GM23338 (cell line): ENCODE measurements around the gene MINK1. TPM values are rescaled to one million over a fixed set of nuclear protein-coding genes. Genes with fewer than 3 reads are reported as not detected.

Source experiments
- ATAC-seq: fragments of 200-7000 bp; cut with Tn5 transposase; 3 replicates; pipeline ENCODE4 v1.9.1; 2020
- DNase-seq: peaks from one replicate; pipeline ENCODE4 v3.0.0-alpha.2; 2015; ENCODE audit warnings: low spot score
- H2AFZ ChIP-seq: fragments of 200-600 bp; sonication (generic); 2 replicates; pipeline ENCODE4 v1.8.0; 2016; ENCODE audit warnings: antibody characterized with exemption, mild to moderate bottlenecking, moderate library complexity
- H3F3A ChIP-seq: fragments of 200-600 bp; sonication (generic); replicated peaks from 2 replicates; pipeline ENCODE4 v1.8.0; 2017; ENCODE audit warnings: antibody characterized with exemption, mixed run types, low read depth
- H3K27ac ChIP-seq: fragments of 200-600 bp; sonication (generic); 2 replicates; pipeline ENCODE4 v1.6.1; 2016; ENCODE audit warnings: low read depth
- H3K27me3 ChIP-seq: fragments of 200-600 bp; sonication (generic); 2 replicates; pipeline ENCODE4 v1.8.0; 2016; ENCODE audit warnings: mild to moderate bottlenecking, mixed run types, moderate library complexity; ENCODE audit not compliant: insufficient read depth
- H3K36me3 ChIP-seq: fragments of 200-600 bp; sonication (generic); 2 replicates; pipeline ENCODE4 v1.8.0; 2016; ENCODE audit warnings: mild to moderate bottlenecking; ENCODE audit not compliant: insufficient read depth
- H3K4me1 ChIP-seq: fragments of 200-600 bp; sonication (generic); 2 replicates; pipeline ENCODE4 v1.8.0; 2016; ENCODE audit warnings: mild to moderate bottlenecking, moderate library complexity; ENCODE audit not compliant: insufficient read depth
- H3K4me2 ChIP-seq: fragments of 200-600 bp; sonication (generic); 2 replicates; pipeline ENCODE4 v1.7.1; 2017; ENCODE audit warnings: mixed run types
- H3K4me3 ChIP-seq: fragments of 200-600 bp; sonication (generic); 2 replicates; pipeline ENCODE4 v1.6.1; 2016; ENCODE audit warnings: mixed run types
- H3K79me2 ChIP-seq: fragments of 200-600 bp; sonication (generic); replicated peaks from 2 replicates; pipeline ENCODE4 v1.8.0; 2017; ENCODE audit warnings: mild to moderate bottlenecking; ENCODE audit not compliant: insufficient read depth
- H3K9me2 ChIP-seq: fragments of 200-600 bp; sonication (generic); 2 replicates; pipeline ENCODE4 v1.8.0; 2017; ENCODE audit not compliant: insufficient read depth
- H4K20me1 ChIP-seq: fragments of 200-600 bp; sonication (generic); replicated peaks from 2 replicates; pipeline ENCODE4 v1.8.0; 2017; ENCODE audit warnings: mild to moderate bottlenecking; ENCODE audit not compliant: insufficient read depth
- H3K27ac Mint-ChIP-seq: 2 replicates; pipeline ENCODE4 v1.8.0; 2020; ENCODE audit warnings: inconsistent platforms, mild to moderate bottlenecking, moderate library complexity, mixed read lengths
- H3K27me3 Mint-ChIP-seq: 3 replicates; pipeline ENCODE4 v1.8.0; 2022; ENCODE audit warnings: low read depth, mild to moderate bottlenecking, moderate library complexity, mixed read lengths, inconsistent platforms; ENCODE audit not compliant: insufficient read depth, poor library complexity
- H3K36me3 Mint-ChIP-seq: 3 replicates; pipeline ENCODE4 v1.8.0; 2021; ENCODE audit warnings: low read depth, mild to moderate bottlenecking, inconsistent platforms, moderate library complexity, mixed read lengths
- H3K4me1 Mint-ChIP-seq: 3 replicates; pipeline ENCODE4 v1.8.0; 2020; ENCODE audit warnings: mild to moderate bottlenecking, inconsistent platforms, mixed read lengths
- H3K4me3 Mint-ChIP-seq: 3 replicates; pipeline ENCODE4 v1.8.0; 2021; ENCODE audit warnings: moderate library complexity, mild to moderate bottlenecking, inconsistent platforms, mixed read lengths
- H3K9me3 Mint-ChIP-seq: 3 replicates; pipeline ENCODE4 v1.8.0; 2020; ENCODE audit warnings: moderate library complexity, mild to moderate bottlenecking, inconsistent platforms, mixed read lengths
- CREB1 ChIP-seq: fragments of 250-450 bp; sonication (Bioruptor Pico); IDR thresholded peaks from 2 replicates; pipeline ENCODE4 v1.5.0; 2020; ENCODE audit warnings: low read depth, mild to moderate bottlenecking, moderate library complexity
- CTCF ChIP-seq, 2 experiments: fragments of 200-600 bp in 1 of 2; sonication (generic) in 1 of 2; conservative IDR thresholded peaks; 2 replicates each; pipeline versions ENCODE4 v1.5.1 to v1.6.1; 2016 to 2017; ENCODE audit warnings: antibody characterized with exemption in 2 of 2, low read depth in 2 of 2, mild to moderate bottlenecking in 2 of 2, moderate library complexity in 1 of 2
- ETS1 ChIP-seq: IDR thresholded peaks from 2 replicates; pipeline ENCODE4 v1.6.1; 2016; ENCODE audit warnings: antibody characterized with exemption
- EZH2 ChIP-seq: fragments of 200-600 bp; sonication (generic); IDR thresholded peaks from one replicate; pipeline ENCODE4 v1.8.0; 2017; ENCODE audit warnings: antibody characterized with exemption, mild to moderate bottlenecking, low read depth; ENCODE audit not compliant: unreplicated experiment
- EZH2phosphoT487 ChIP-seq: fragments of 200-600 bp; sonication (generic); IDR thresholded peaks from one replicate; pipeline ENCODE4 v1.8.1; 2018; ENCODE audit warnings: antibody characterized with exemption; ENCODE audit not compliant: unreplicated experiment
- JUNB ChIP-seq: IDR thresholded peaks from one replicate; pipeline ENCODE4 v1.6.1; 2016; ENCODE audit warnings: antibody characterized with exemption; ENCODE audit not compliant: unreplicated experiment
- NANOG ChIP-seq: IDR thresholded peaks from 2 replicates; pipeline ENCODE4 v1.6.1; 2016; ENCODE audit warnings: antibody characterized with exemption, borderline replicate concordance
- POLR2AphosphoS5 ChIP-seq: IDR thresholded peaks from 2 replicates; pipeline ENCODE4 v1.6.1; 2016; ENCODE audit warnings: antibody characterized with exemption, low read depth
- REST ChIP-seq: IDR thresholded peaks from one replicate; pipeline ENCODE4 v1.6.1; 2018; ENCODE audit warnings: antibody characterized with exemption; ENCODE audit not compliant: unreplicated experiment
- STAT1 ChIP-seq: IDR thresholded peaks from one replicate; pipeline ENCODE4 v1.6.1; 2016; ENCODE audit warnings: antibody characterized with exemption; ENCODE audit not compliant: unreplicated experiment
- ZNF114 ChIP-seq: fragments of 250-450 bp; sonication (Bioruptor Pico); IDR thresholded peaks from 2 replicates; pipeline ENCODE4 v1.5.0; 2020; ENCODE audit warnings: mild to moderate bottlenecking, moderate library complexity
- ZNF331 ChIP-seq: fragments of 250-450 bp; sonication (Bioruptor Pico); IDR thresholded peaks from 2 replicates; pipeline ENCODE4 v1.5.0; 2020; ENCODE audit warnings: low read depth, mild to moderate bottlenecking, moderate library complexity
- ZNF462 ChIP-seq: fragments of 250-450 bp; sonication (Bioruptor Pico); IDR thresholded peaks from 2 replicates; pipeline ENCODE4 v1.5.0; 2020; ENCODE audit warnings: mild to moderate bottlenecking, moderate library complexity
- polyA plus RNA-seq: library from polyadenylated mRNA; unstranded; fragments of >200 nt; fragmentation: Nextera tagmentation; extraction: Ambion mirVana; gene quantifications from 2 replicates; pipeline ENCODE4 v1.2.1, GENCODE V29; 2016
- total RNA-seq: library from RNA; depleted of rRNA; stranded (reverse); fragments of >200 nt; shearing (Covaris generic); gene quantifications from 2 replicates; pipeline ENCODE4 v1.2.3, GENCODE V29; 2014

The MINK1 gene
- total and polyA plus RNA-seq, 2 experiments from 2014 or later, result 17.3 to 54.9 TPM

- peaks cover 6% of the 10 kb centered on the region for H3K27me3 ChIP-seq
- H3K4me2 ChIP-seq, result no peak overlapping the region
- H2AFZ ChIP-seq, result no peak overlapping the region
- Mint-ChIP-seq H3K27ac (no peak overlapping the region), H3K4me3 (no peak overlapping the region), H3K36me3 (peaks cover 20% of the 10 kb centered on the region; the same call in 2 of the 3 replicates), H3K27me3 (peaks cover 27% of the 10 kb centered on the region), H3K4me1 (peaks cover 15% of the 10 kb centered on the region), H3K9me3 (no peaks in the 10 kb centered on the region)
- ATAC-seq (no peak), DNase-seq (no peak)
- H3K4me1 ChIP-seq, result 0 out of 2 replicates have a peak, but pooled peaks cover 5% of the 10 kb centered on the region
- no peaks in the 10 kb centered on the region; the same call in 1 of the 2 replicates for H3K36me3 ChIP-seq
- H3K4me3 ChIP-seq, result no peak overlapping the region
- peaks cover 16% of the 10 kb centered on the region; the same call in 1 of the 2 replicates for H3F3A ChIP-seq
- H3K27ac ChIP-seq, result no peak overlapping the region
- no peaks in the 10 kb centered on the region for H3K79me2 ChIP-seq
- TF ChIP-seq EZH2 (no peak), CTCF (conservative IDR thresholded peaks at IDR 0.05; ENCODE audit: low read depth in 2 of 2) (no peak), EZH2phosphoT487 (no peak), NANOG (no peak), REST (no peak), CREB1 (CRISPR knock-in tag) (no peak), JUNB (no peak), ETS1 (no peak), ZNF331 (no peak), POLR2AphosphoS5 (no peak), ZNF114 (CRISPR knock-in tag) (no peak), ZNF462 (no peak), STAT1 (no peak)
- no peaks in the 10 kb centered on the region for H3K9me2 ChIP-seq
- no peaks in the 10 kb centered on the region for H4K20me1 ChIP-seq
Observed at GRCh38 chr17:4895121-4895520, 62.0 kb downstream of the MINK1 start.
